ENCODE data around the gene FOXP1.

- TF ChIP-seq EZH2phosphoT487 (IDR thresholded peaks at IDR 0.05; ENCODE audit: low read depth) (no peak), CTCF (IDR thresholded peaks at IDR 0.05; ENCODE audit: low read depth, low read length) (no peak)
These were observed 547.6 kb downstream of the FOXP1 start for GRCh38 chr3:71035886-71036285.

Data from OCI-LY3 (cell line).